VCaP (cell line): Measurements from ENCODE around the gene SMIM5.

Experiments
- H3K27ac ChIP-seq: fragments of 450-650 bp; 2 replicates; pipeline ENCODE4 v1.5.1; 2017
- CTCF ChIP-seq: fragments of 450-650 bp; conservative IDR thresholded peaks from 2 replicates; pipeline ENCODE4 v1.5.1; 2017; ENCODE audit warnings: mild to moderate bottlenecking, moderate library complexity

SMIM5 gene

GRCh38 chr17:75595920-75596313 is 37.3 kb upstream of the SMIM5 start:
- TF ChIP-seq CTCF: no peak

DNA sequence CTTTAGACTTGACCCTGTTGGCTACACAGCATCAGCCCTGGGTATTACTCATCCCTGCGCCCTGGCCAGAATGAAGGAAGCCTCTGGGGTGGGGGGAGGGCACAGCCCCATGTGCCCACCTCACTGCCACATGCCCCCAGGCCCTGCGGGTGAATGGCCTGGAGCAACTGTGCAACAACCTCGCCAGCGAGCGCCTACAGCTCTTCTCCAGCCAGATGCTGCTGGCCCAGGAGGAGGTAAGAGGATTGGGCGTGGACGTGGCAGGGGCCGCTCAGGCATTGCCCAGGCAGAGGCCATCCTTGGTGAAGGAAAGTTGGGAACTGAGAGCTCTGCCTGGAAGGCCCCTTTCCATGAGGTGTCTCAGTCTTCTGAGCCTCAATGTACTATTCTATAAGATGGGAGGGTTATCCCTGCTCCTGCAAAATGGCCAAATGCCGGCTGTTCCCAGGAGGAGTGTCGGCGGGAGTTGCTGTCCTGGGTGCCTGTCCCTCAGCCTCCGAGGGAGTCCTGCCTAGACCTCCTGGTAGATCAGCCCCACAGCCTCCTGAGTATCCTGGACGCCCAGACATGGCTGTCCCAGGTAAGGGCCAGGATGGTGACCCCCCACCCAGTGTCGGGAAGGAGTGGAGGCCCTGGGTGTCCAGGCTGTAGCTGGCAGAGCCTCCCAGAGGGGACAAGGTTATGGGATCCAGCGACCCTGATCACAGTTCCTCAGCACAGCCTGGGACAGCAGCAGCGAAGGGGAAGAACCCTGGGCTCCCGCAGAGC is 36.7 kb upstream of the SMIM5 start:
- no peak overlapping the region for H3K27ac ChIP-seq
- no peak for TF ChIP-seq CTCF

More at GRCh38 chr17:75595920-75596313, 37.3 kb upstream of the SMIM5 start:
- no peak overlapping the region for H3K27ac ChIP-seq

DNA sequence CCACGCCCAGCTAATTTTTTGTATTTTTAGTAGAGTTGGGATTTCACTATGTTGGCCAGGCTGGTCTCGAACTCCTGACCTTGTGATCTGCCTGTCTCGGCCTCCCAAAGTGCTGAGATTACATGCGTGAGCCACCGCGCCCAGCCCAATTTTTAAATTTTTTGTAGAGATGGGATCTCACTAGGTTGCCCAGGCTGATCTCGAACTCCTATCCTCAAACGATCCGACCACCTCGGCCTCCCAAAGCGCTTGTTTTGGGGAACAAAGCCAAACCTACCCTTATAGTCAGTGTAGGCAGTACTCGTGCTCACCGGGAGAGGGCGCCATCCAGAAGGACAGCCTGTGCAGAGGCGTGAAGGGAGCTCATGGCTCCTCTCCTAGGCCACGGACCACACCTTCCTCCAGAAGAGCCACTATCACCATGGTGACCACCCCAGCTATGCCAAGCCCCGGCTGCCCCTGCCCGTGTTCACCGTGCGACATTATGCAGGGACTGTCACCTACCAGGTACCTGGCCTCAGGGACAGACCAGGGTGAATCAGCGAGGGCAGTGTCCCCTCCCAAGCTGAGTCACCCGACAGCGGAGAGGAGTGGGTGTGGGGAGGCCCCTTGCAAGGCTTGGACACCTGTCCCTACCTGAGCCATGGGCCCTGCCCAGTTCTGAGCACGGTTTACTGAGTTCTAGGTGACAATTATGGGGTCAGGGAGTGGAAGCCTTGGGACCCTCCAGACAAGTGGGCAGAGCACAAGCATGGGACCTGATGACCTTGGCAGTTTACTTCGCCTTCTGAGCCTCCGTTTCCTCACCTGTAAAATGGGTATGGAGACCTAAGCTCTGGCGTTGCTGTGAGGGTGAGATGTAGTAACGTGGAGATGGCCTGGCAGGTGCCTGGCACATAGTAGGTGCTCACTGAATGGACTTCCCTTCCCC is 31.9 kb upstream of the SMIM5 start:
- no peak overlapping the region for H3K27ac ChIP-seq
- TF ChIP-seq CTCF: no peak

- TF ChIP-seq CTCF: no peak
- no peak overlapping the region for H3K27ac ChIP-seq
Observed at GRCh38 chr17:75602644-75603043, 30.6 kb upstream of the SMIM5 start.

DNA sequence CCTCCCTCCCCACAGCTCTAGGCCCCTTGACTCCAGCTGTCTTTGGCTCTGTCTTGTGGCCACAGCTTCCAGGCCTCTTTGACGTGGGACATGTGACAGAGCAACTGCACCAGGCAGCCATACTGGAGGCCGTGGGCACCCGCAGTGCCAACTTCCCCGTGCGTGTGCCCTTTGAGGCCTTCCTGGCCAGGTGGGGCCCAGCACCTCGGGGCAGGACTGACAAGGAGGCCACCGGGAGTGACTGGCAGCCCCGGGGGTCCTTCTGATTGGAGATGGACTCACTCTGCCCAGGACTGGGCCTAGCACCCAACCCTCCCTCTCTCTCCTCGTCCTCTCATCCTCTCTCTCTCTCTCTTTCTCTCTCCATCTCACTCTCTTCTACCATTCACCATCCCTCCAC is 30.1 kb upstream of the SMIM5 start:
- TF ChIP-seq CTCF: no peak

DNA sequence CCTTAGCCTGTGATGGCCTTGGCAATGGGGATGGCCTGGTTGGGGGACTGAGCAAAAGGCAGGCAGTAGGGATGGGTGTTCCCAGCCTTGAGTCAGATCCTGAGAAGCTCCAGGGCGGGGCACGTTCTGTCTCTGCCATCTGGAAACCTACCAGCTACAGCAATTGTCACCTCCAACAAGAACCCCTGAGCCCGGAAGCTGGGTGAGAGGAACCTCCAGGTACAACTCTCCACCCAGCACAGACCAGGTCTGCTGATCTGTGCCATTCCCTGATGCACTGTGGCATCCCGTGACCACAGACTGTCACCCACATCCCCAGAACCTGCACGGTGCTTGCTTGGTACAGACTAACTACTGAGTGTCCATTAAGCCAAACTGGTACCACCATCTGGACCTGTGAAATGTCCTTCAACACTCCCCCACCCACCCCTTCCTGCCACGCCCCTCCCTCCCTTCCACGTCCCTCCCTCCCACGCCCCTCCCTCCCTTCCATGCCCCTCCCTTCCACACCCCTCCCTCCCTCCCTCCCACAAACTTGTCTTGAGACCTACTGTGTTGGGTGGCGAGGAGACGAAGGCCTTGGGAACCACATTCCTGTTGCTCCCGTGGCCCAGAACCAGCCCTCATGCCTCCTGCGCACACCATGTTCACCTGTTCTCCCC is 29.1 kb upstream of the SMIM5 start:
- H3K27ac ChIP-seq: no peak overlapping the region
- TF ChIP-seq CTCF: no peak

More for the DNA sequence above, 30.1 kb upstream of the SMIM5 start:
- no peak overlapping the region for H3K27ac ChIP-seq

DNA sequence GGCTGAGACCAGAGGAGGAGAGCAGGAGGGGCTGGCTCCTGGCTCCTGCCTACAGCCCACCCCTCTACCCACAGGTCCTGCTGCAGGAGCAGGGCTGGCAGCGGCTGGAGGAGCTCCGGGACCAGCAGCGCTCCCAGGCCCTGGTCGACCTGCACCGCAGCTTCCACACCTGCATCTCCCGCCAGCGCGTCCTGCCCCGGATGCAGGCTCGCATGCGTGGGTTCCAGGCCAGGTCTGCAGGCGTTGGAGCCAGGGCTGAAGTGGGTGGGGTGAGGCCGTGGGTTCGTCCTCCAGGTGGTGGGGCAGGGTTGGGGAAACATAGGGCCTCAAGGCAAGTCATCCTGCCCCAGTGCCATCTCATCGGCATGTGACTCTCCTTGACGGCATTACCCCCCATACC is 27.4 kb upstream of the SMIM5 start:
- TF ChIP-seq CTCF: no peak
- no peak overlapping the region for H3K27ac ChIP-seq
